GM23338 (cell line): Measurements from ENCODE around the gene CDYL. TPM values are rescaled to one million over a fixed set of nuclear protein-coding genes. Genes with fewer than 3 reads are reported as not detected.

ENCODE experiments used
- ATAC-seq: fragments of 200-7000 bp; cut with Tn5 transposase; 3 replicates; pipeline ENCODE4 v1.9.1; 2020
- DNase-seq: peaks from one replicate; pipeline ENCODE4 v3.0.0-alpha.2; 2015; ENCODE audit warnings: low spot score
- H2AFZ ChIP-seq: fragments of 200-600 bp; sonication (generic); 2 replicates; pipeline ENCODE4 v1.8.0; 2016; ENCODE audit warnings: antibody characterized with exemption, mild to moderate bottlenecking, moderate library complexity
- H3F3A ChIP-seq: fragments of 200-600 bp; sonication (generic); replicated peaks from 2 replicates; pipeline ENCODE4 v1.8.0; 2017; ENCODE audit warnings: antibody characterized with exemption, mixed run types, low read depth
- H3K27ac ChIP-seq: fragments of 200-600 bp; sonication (generic); 2 replicates; pipeline ENCODE4 v1.6.1; 2016; ENCODE audit warnings: low read depth
- H3K27me3 ChIP-seq: fragments of 200-600 bp; sonication (generic); 2 replicates; pipeline ENCODE4 v1.8.0; 2016; ENCODE audit warnings: mild to moderate bottlenecking, mixed run types, moderate library complexity; ENCODE audit not compliant: insufficient read depth
- H3K36me3 ChIP-seq: fragments of 200-600 bp; sonication (generic); 2 replicates; pipeline ENCODE4 v1.8.0; 2016; ENCODE audit warnings: mild to moderate bottlenecking; ENCODE audit not compliant: insufficient read depth
- H3K4me1 ChIP-seq: fragments of 200-600 bp; sonication (generic); 2 replicates; pipeline ENCODE4 v1.8.0; 2016; ENCODE audit warnings: mild to moderate bottlenecking, moderate library complexity; ENCODE audit not compliant: insufficient read depth
- H3K4me2 ChIP-seq: fragments of 200-600 bp; sonication (generic); 2 replicates; pipeline ENCODE4 v1.7.1; 2017; ENCODE audit warnings: mixed run types
- H3K4me3 ChIP-seq: fragments of 200-600 bp; sonication (generic); 2 replicates; pipeline ENCODE4 v1.6.1; 2016; ENCODE audit warnings: mixed run types
- H3K79me2 ChIP-seq: fragments of 200-600 bp; sonication (generic); replicated peaks from 2 replicates; pipeline ENCODE4 v1.8.0; 2017; ENCODE audit warnings: mild to moderate bottlenecking; ENCODE audit not compliant: insufficient read depth
- H3K9me2 ChIP-seq: fragments of 200-600 bp; sonication (generic); 2 replicates; pipeline ENCODE4 v1.8.0; 2017; ENCODE audit not compliant: insufficient read depth
- H4K20me1 ChIP-seq: fragments of 200-600 bp; sonication (generic); replicated peaks from 2 replicates; pipeline ENCODE4 v1.8.0; 2017; ENCODE audit warnings: mild to moderate bottlenecking; ENCODE audit not compliant: insufficient read depth
- H3K27ac Mint-ChIP-seq: 2 replicates; pipeline ENCODE4 v1.8.0; 2020; ENCODE audit warnings: inconsistent platforms, mild to moderate bottlenecking, moderate library complexity, mixed read lengths
- H3K27me3 Mint-ChIP-seq: 3 replicates; pipeline ENCODE4 v1.8.0; 2022; ENCODE audit warnings: low read depth, mild to moderate bottlenecking, moderate library complexity, mixed read lengths, inconsistent platforms; ENCODE audit not compliant: insufficient read depth, poor library complexity
- H3K36me3 Mint-ChIP-seq: 3 replicates; pipeline ENCODE4 v1.8.0; 2021; ENCODE audit warnings: low read depth, mild to moderate bottlenecking, inconsistent platforms, moderate library complexity, mixed read lengths
- H3K4me1 Mint-ChIP-seq: 3 replicates; pipeline ENCODE4 v1.8.0; 2020; ENCODE audit warnings: mild to moderate bottlenecking, inconsistent platforms, mixed read lengths
- H3K4me3 Mint-ChIP-seq: 3 replicates; pipeline ENCODE4 v1.8.0; 2021; ENCODE audit warnings: moderate library complexity, mild to moderate bottlenecking, inconsistent platforms, mixed read lengths
- H3K9me3 Mint-ChIP-seq: 3 replicates; pipeline ENCODE4 v1.8.0; 2020; ENCODE audit warnings: moderate library complexity, mild to moderate bottlenecking, inconsistent platforms, mixed read lengths
- CREB1 ChIP-seq: fragments of 250-450 bp; sonication (Bioruptor Pico); IDR thresholded peaks from 2 replicates; pipeline ENCODE4 v1.5.0; 2020; ENCODE audit warnings: low read depth, mild to moderate bottlenecking, moderate library complexity
- EZH2 ChIP-seq: fragments of 200-600 bp; sonication (generic); IDR thresholded peaks from one replicate; pipeline ENCODE4 v1.8.0; 2017; ENCODE audit warnings: antibody characterized with exemption, mild to moderate bottlenecking, low read depth; ENCODE audit not compliant: unreplicated experiment
- EZH2phosphoT487 ChIP-seq: fragments of 200-600 bp; sonication (generic); IDR thresholded peaks from one replicate; pipeline ENCODE4 v1.8.1; 2018; ENCODE audit warnings: antibody characterized with exemption; ENCODE audit not compliant: unreplicated experiment
- JUNB ChIP-seq: IDR thresholded peaks from one replicate; pipeline ENCODE4 v1.6.1; 2016; ENCODE audit warnings: antibody characterized with exemption; ENCODE audit not compliant: unreplicated experiment
- NANOG ChIP-seq: IDR thresholded peaks from 2 replicates; pipeline ENCODE4 v1.6.1; 2016; ENCODE audit warnings: antibody characterized with exemption, borderline replicate concordance
- POLR2AphosphoS5 ChIP-seq: IDR thresholded peaks from 2 replicates; pipeline ENCODE4 v1.6.1; 2016; ENCODE audit warnings: antibody characterized with exemption, low read depth
- STAT1 ChIP-seq: IDR thresholded peaks from one replicate; pipeline ENCODE4 v1.6.1; 2016; ENCODE audit warnings: antibody characterized with exemption; ENCODE audit not compliant: unreplicated experiment
- ZNF114 ChIP-seq: fragments of 250-450 bp; sonication (Bioruptor Pico); IDR thresholded peaks from 2 replicates; pipeline ENCODE4 v1.5.0; 2020; ENCODE audit warnings: mild to moderate bottlenecking, moderate library complexity
- ZNF331 ChIP-seq: fragments of 250-450 bp; sonication (Bioruptor Pico); IDR thresholded peaks from 2 replicates; pipeline ENCODE4 v1.5.0; 2020; ENCODE audit warnings: low read depth, mild to moderate bottlenecking, moderate library complexity
- polyA plus RNA-seq: library from polyadenylated mRNA; unstranded; fragments of >200 nt; fragmentation: Nextera tagmentation; extraction: Ambion mirVana; gene quantifications from 2 replicates; pipeline ENCODE4 v1.2.1, GENCODE V29; 2016
- total RNA-seq: library from RNA; depleted of rRNA; stranded (reverse); fragments of >200 nt; shearing (Covaris generic); gene quantifications from 2 replicates; pipeline ENCODE4 v1.2.3, GENCODE V29; 2014
- TF ChIP-seq, protein P1 (sequence below): IDR thresholded peaks from 2 replicates; pipeline ENCODE4 v1.6.1; 2016; ENCODE audit warnings: antibody characterized with exemption
- TF ChIP-seq, protein P2 (sequence below): IDR thresholded peaks from one replicate; pipeline ENCODE4 v1.6.1; 2018; ENCODE audit warnings: antibody characterized with exemption; ENCODE audit not compliant: unreplicated experiment
- TF ChIP-seq, protein P3 (sequence below), 2 experiments: fragments of 200-600 bp in 1 of 2; sonication (generic) in 1 of 2; conservative IDR thresholded peaks; 2 replicates each; pipeline versions ENCODE4 v1.5.1 to v1.6.1; 2016 to 2017; ENCODE audit warnings: antibody characterized with exemption in 2 of 2, low read depth in 2 of 2, mild to moderate bottlenecking in 2 of 2, moderate library complexity in 1 of 2
- TF ChIP-seq, protein P4 (sequence below): fragments of 250-450 bp; sonication (Bioruptor Pico); IDR thresholded peaks from 2 replicates; pipeline ENCODE4 v1.5.0; 2020; ENCODE audit warnings: mild to moderate bottlenecking, moderate library complexity

The CDYL gene
- total and polyA plus RNA-seq, 2 experiments from 2014 or later, result 67.2 to 128 TPM

DNA sequence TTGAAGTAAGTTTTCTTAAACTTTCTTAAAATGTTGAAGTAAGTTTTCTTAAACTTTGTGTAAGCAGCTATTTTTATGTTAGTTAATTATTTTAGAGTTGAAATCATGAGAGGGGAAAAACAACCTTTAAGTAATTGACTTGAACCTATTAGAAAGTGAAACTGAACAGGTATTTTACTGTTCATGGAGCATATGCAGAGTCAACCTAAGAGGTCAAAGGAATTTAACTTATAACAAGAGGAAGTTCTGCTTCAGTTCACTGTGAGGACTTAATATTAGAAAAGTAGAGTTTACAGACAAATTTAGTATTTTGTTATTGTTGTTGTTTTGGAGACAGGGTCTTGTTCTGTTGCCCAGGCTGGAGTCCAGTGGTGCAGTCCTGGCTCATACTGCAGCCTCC lies 38.0 kb downstream of the CDYL start:
- no peak overlapping the region for H3K4me3 Mint-ChIP-seq
- peaks cover 97% of the 10 kb centered on the region for H3K79me2 ChIP-seq
- TF ChIP-seq, protein P1, sequence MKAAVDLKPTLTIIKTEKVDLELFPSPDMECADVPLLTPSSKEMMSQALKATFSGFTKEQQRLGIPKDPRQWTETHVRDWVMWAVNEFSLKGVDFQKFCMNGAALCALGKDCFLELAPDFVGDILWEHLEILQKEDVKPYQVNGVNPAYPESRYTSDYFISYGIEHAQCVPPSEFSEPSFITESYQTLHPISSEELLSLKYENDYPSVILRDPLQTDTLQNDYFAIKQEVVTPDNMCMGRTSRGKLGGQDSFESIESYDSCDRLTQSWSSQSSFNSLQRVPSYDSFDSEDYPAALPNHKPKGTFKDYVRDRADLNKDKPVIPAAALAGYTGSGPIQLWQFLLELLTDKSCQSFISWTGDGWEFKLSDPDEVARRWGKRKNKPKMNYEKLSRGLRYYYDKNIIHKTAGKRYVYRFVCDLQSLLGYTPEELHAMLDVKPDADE, result no peak
- TF ChIP-seq ZNF331 (CRISPR knock-in tag) (no peak), JUNB (no peak), CREB1 (CRISPR knock-in tag) (no peak), EZH2 (no peak), NANOG (no peak), STAT1 (no peak), EZH2phosphoT487 (no peak), POLR2AphosphoS5 (no peak), ZNF114 (no peak)
- TF ChIP-seq, protein P2, sequence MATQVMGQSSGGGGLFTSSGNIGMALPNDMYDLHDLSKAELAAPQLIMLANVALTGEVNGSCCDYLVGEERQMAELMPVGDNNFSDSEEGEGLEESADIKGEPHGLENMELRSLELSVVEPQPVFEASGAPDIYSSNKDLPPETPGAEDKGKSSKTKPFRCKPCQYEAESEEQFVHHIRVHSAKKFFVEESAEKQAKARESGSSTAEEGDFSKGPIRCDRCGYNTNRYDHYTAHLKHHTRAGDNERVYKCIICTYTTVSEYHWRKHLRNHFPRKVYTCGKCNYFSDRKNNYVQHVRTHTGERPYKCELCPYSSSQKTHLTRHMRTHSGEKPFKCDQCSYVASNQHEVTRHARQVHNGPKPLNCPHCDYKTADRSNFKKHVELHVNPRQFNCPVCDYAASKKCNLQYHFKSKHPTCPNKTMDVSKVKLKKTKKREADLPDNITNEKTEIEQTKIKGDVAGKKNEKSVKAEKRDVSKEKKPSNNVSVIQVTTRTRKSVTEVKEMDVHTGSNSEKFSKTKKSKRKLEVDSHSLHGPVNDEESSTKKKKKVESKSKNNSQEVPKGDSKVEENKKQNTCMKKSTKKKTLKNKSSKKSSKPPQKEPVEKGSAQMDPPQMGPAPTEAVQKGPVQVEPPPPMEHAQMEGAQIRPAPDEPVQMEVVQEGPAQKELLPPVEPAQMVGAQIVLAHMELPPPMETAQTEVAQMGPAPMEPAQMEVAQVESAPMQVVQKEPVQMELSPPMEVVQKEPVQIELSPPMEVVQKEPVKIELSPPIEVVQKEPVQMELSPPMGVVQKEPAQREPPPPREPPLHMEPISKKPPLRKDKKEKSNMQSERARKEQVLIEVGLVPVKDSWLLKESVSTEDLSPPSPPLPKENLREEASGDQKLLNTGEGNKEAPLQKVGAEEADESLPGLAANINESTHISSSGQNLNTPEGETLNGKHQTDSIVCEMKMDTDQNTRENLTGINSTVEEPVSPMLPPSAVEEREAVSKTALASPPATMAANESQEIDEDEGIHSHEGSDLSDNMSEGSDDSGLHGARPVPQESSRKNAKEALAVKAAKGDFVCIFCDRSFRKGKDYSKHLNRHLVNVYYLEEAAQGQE, result no peak
- TF ChIP-seq, protein P3, sequence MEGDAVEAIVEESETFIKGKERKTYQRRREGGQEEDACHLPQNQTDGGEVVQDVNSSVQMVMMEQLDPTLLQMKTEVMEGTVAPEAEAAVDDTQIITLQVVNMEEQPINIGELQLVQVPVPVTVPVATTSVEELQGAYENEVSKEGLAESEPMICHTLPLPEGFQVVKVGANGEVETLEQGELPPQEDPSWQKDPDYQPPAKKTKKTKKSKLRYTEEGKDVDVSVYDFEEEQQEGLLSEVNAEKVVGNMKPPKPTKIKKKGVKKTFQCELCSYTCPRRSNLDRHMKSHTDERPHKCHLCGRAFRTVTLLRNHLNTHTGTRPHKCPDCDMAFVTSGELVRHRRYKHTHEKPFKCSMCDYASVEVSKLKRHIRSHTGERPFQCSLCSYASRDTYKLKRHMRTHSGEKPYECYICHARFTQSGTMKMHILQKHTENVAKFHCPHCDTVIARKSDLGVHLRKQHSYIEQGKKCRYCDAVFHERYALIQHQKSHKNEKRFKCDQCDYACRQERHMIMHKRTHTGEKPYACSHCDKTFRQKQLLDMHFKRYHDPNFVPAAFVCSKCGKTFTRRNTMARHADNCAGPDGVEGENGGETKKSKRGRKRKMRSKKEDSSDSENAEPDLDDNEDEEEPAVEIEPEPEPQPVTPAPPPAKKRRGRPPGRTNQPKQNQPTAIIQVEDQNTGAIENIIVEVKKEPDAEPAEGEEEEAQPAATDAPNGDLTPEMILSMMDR (conservative IDR thresholded peaks at IDR 0.05; ENCODE audit: low read depth in 2 of 2), result no peak
- TF ChIP-seq, protein P4, sequence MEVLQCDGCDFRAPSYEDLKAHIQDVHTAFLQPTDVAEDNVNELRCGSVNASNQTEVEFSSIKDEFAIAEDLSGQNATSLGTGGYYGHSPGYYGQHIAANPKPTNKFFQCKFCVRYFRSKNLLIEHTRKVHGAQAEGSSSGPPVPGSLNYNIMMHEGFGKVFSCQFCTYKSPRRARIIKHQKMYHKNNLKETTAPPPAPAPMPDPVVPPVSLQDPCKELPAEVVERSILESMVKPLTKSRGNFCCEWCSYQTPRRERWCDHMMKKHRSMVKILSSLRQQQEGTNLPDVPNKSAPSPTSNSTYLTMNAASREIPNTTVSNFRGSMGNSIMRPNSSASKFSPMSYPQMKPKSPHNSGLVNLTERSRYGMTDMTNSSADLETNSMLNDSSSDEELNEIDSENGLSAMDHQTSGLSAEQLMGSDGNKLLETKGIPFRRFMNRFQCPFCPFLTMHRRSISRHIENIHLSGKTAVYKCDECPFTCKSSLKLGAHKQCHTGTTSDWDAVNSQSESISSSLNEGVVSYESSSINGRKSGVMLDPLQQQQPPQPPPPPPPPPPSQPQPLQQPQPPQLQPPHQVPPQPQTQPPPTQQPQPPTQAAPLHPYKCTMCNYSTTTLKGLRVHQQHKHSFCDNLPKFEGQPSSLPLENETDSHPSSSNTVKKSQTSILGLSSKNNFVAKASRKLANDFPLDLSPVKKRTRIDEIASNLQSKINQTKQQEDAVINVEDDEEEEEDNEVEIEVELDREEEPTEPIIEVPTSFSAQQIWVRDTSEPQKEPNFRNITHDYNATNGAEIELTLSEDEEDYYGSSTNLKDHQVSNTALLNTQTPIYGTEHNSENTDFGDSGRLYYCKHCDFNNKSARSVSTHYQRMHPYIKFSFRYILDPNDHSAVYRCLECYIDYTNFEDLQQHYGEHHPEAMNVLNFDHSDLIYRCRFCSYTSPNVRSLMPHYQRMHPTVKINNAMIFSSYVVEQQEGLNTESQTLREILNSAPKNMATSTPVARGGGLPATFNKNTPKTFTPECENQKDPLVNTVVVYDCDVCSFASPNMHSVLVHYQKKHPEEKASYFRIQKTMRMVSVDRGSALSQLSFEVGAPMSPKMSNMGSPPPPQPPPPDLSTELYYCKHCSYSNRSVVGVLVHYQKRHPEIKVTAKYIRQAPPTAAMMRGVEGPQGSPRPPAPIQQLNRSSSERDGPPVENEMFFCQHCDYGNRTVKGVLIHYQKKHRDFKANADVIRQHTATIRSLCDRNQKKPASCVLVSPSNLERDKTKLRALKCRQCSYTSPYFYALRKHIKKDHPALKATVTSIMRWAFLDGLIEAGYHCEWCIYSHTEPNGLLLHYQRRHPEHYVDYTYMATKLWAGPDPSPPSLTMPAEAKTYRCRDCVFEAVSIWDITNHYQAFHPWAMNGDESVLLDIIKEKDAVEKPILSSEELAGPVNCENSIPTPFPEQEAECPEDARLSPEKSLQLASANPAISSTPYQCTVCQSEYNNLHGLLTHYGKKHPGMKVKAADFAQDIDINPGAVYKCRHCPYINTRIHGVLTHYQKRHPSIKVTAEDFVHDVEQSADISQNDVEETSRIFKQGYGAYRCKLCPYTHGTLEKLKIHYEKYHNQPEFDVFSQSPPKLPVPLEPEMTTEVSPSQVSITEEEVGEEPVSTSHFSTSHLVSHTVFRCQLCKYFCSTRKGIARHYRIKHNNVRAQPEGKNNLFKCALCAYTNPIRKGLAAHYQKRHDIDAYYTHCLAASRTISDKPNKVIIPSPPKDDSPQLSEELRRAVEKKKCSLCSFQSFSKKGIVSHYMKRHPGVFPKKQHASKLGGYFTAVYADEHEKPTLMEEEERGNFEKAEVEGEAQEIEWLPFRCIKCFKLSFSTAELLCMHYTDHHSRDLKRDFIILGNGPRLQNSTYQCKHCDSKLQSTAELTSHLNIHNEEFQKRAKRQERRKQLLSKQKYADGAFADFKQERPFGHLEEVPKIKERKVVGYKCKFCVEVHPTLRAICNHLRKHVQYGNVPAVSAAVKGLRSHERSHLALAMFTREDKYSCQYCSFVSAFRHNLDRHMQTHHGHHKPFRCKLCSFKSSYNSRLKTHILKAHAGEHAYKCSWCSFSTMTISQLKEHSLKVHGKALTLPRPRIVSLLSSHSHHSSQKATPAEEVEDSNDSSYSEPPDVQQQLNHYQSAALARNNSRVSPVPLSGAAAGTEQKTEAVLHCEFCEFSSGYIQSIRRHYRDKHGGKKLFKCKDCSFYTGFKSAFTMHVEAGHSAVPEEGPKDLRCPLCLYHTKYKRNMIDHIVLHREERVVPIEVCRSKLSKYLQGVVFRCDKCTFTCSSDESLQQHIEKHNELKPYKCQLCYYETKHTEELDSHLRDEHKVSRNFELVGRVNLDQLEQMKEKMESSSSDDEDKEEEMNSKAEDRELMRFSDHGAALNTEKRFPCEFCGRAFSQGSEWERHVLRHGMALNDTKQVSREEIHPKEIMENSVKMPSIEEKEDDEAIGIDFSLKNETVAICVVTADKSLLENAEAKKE (CRISPR knock-in tag), result no peak
- H3K36me3 Mint-ChIP-seq, result no peaks in the 10 kb centered on the region
- peaks cover 30% of the 10 kb centered on the region for H3K4me1 Mint-ChIP-seq
- no peaks in the 10 kb centered on the region for H3K27me3 ChIP-seq
- H3K27ac ChIP-seq, result no peak overlapping the region
- H3F3A ChIP-seq, result no peaks in the 10 kb centered on the region
- H4K20me1 ChIP-seq, result peaks cover 93% of the 10 kb centered on the region
- peaks cover 1% of the 10 kb centered on the region for H3K27me3 Mint-ChIP-seq
- no peak overlapping the region for H2AFZ ChIP-seq
- no peak for DNase-seq
- no peaks in the 10 kb centered on the region for H3K36me3 ChIP-seq
- no peak overlapping the region for H3K27ac Mint-ChIP-seq
- peaks cover 26% of the 10 kb centered on the region for H3K4me1 ChIP-seq
- no peak overlapping the region for H3K4me3 ChIP-seq
- ATAC-seq, result no peak
- no peaks in the 10 kb centered on the region for H3K9me3 Mint-ChIP-seq
- no peak overlapping the region for H3K4me2 ChIP-seq
- H3K9me2 ChIP-seq, result no peaks in the 10 kb centered on the region
